Measurements from ENCODE around the gene MAN1A2. TPM values are rescaled to one million over a fixed set of nuclear protein-coding genes. Genes with fewer than 3 reads are reported as not detected.

The MAN1A2 gene
- total RNA-seq, 4 donors from 2014 or later = 36.9 to 65.4 (median 42.3) TPM

DNA sequence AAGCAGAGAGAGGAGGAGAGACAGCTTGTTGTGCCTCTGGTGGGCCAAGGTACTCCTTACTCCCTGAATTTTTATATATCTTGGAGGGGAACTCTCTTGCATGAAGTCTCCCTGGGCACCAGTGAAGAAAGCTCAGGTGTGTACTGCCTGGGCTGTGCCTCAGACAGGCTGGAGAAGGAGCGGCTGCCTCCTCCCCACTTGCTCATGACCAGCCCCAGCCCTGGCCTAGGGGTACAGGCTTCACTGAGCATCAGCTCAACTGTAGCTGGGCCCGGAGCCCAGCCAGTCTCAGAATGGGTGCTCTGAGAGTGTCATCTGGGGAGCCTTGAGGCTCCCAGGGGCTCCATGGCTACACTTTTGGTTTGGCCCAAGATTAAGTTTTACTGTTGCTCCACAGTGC is 193.8 kb downstream of the MAN1A2 start:
- TF ChIP-seq, protein P1, sequence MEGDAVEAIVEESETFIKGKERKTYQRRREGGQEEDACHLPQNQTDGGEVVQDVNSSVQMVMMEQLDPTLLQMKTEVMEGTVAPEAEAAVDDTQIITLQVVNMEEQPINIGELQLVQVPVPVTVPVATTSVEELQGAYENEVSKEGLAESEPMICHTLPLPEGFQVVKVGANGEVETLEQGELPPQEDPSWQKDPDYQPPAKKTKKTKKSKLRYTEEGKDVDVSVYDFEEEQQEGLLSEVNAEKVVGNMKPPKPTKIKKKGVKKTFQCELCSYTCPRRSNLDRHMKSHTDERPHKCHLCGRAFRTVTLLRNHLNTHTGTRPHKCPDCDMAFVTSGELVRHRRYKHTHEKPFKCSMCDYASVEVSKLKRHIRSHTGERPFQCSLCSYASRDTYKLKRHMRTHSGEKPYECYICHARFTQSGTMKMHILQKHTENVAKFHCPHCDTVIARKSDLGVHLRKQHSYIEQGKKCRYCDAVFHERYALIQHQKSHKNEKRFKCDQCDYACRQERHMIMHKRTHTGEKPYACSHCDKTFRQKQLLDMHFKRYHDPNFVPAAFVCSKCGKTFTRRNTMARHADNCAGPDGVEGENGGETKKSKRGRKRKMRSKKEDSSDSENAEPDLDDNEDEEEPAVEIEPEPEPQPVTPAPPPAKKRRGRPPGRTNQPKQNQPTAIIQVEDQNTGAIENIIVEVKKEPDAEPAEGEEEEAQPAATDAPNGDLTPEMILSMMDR (IDR thresholded peaks at IDR 0.05; ENCODE audit: low read depth) = no peak

DNA sequence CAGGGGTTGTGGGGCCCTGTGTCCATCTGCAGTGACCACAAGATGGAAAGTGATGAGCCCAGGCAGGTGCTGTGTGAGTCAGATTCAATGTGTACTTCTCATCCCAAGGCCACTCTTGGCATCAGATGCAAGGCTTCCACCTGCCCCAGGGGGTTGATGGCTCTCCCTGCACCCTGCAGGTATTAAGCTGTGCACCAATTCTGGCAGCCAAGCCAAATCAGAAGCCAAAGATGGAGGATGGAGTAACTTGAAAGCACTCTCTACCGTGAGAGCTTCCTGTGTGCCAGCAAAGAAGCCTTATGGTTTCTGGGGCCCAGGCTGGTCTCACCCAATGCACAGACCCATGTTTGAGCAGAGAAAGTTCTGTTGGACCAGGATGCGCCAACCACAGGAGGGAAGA is 194.3 kb downstream of the MAN1A2 start:
- TF ChIP-seq, protein P1 (IDR thresholded peaks at IDR 0.05; ENCODE audit: low read depth) = no peak

DNA sequence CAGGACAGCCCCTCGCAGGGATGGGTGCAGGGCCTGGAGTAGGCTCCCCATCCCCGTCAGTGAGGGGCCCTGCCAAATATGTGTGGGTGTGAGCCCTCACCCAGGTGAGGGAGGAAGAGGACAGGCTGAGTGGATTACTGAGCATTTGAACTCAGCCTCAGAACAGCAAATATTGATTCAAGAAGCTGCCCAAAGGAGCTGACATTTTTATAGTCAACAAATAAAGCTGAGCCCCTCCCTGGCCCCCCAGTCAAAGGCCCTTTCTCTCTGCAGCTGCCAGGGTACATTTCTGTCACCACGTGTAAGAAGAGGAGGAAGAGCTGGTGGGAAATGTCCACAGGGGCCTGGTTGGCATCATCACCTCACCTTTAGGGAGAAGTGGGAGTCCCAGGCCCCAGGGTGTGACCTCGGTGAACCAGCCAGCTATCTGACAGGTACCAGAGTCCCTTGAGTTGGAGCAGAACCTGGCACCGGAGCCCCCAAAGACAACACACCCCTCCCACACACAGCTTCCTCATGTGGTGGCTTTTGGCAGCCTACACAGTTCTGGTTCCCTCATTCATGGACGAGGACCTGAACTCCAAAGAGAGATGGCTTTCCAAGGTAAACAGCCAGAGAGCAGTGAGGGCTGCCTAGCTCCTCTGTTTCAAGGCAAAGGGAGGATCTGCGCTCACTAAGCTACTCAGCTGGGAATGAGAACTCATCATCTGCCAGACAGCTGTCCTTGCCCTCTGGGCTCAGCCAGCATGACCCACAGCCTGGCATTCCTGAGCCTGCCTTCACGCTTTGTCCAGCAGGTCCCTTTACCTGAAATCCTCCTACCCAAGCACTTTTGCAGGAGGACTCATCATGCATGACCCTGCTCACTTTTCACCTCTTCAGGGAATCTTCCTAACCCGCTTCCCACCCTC is 195.6 kb downstream of the MAN1A2 start:
- TF ChIP-seq, protein P1 (IDR thresholded peaks at IDR 0.05; ENCODE audit: low read depth) = no peak

GRCh38 chr1:117563492-117563875 is 196.2 kb downstream of the MAN1A2 start:
- TF ChIP-seq, protein P1 (IDR thresholded peaks at IDR 0.05; ENCODE audit: low read depth) = no peak

DNA sequence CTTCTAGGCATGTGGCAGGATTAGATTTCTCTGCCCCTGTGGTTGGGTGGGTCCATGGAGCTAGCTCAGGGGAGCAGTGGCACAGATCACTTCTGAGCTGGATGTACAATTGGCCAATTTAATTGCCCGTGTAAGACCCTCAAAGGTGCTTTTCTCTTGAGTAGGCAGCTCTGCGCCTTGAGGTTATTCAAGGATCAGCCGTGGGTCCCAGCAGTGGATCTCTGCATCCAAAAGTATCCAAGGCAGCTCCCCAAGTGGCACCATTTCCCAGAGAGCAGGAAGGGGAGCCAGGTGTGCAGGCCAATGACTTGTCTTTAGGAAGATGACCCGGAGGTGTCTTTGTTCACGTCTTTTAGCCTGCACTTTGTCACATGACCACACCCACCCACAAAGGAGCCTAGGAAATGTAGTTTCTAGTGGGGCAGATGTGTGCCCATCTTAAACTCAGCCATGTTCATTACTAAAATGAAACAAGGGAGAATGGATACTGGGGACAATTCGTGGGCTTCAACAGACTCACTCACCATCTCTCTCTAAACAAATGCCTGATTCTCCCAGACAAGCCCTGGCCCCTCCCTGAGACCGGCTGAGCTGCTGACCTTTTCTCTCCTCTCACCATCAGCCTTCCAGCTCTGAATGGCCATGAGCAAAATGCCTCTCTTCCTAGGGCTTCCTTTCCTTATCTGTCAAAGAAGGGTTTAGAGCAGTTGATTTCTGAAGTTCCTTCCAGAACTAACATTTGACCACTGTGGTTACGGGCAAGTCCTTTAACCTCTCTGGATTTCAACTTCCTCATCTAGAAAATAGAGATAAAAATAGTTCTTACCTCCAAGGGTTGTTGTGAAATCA is 197.2 kb downstream of the MAN1A2 start:
- TF ChIP-seq, protein P1 (IDR thresholded peaks at IDR 0.05; ENCODE audit: low read depth) = no peak

DNA sequence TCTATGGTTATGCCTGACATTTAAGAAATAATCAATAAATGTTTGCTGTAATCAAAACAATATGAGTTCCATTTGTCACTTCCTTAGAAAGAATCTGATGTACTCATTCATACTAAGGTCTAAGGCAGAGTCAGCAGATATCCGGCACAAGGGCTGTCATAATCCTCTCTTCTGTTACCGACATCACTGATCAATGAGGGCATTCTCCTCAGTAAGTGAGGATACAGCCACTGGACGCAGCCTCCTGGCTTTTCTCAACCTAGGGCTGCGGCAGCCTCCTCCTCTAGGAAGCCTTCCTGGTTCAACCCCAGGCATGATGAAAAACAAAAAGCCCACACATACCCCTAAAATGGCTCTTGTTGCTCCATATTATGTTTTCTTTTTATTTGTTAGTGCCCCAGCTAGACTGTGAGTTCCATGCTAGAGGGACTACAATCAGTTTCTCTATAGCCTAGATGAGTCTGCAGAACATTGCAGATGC is 197.9 kb downstream of the MAN1A2 start:
- TF ChIP-seq, protein P1 (IDR thresholded peaks at IDR 0.05; ENCODE audit: low read depth) = no peak
